HCT116 (cell line): ENCODE data around the gene NEURL3. TPM values are rescaled to one million over a fixed set of nuclear protein-coding genes. Genes with fewer than 3 reads are reported as not detected.

Experiments
- ATAC-seq: fragments of 200-7000 bp; cut with Tn5 transposase; 2 replicates; pipeline ENCODE4 v1.9.1; 2020; ENCODE audit warnings: mild to moderate bottlenecking, moderate library complexity
- BruUV-seq: library from RNA; stranded (reverse); fragments of 400-500 nt; replicated peaks from 2 replicates; lab custom pipeline; 2021; lab: Mats Ljungman, UMichigan
- CTCF ChIA-PET: fragments of 300-600 bp; sonication (Branson Sonifier 250); formaldehyde crosslinking; loops from one replicate; lab custom pipeline; 2021; ENCODE audit warnings: antibody characterized with exemption; lab: Charles Lee
- POLR2A ChIA-PET: fragments of 300-600, 350-600 bp; sonication (Branson Sonifier 250); formaldehyde crosslinking; loops from one replicate; lab custom pipeline; 2021; ENCODE audit warnings: antibody characterized with exemption; lab: Charles Lee
- RAD21 ChIA-PET, 2 experiments: fragments of 300-600 bp; sonication (Branson Sonifier 250); formaldehyde crosslinking; loops; one replicate each; lab custom pipeline; 2023; ENCODE audit warnings: low total read pairs in 2 of 2; ENCODE audit not compliant: uncharacterized antibody in 2 of 2, unreplicated experiment in 2 of 2, low non-redundant PET in 1 of 2; lab: Charles Lee
- DNase-seq: peaks from one replicate; pipeline ENCODE4 v3.0.0-alpha.2; 2010; ENCODE audit warnings: low read depth, low spot score
- H2AFZ ChIP-seq: fragments of 200-600 bp; shearing (Covaris generic), sonication (generic); 2 replicates; pipeline ENCODE4 v1.6.1; 2017; ENCODE audit warnings: low read depth, mixed run types, mixed read lengths, antibody characterized with exemption, low read length; ENCODE audit not compliant: poor library complexity, severe bottlenecking
- H3K27ac ChIP-seq: 2 replicates; pipeline ENCODE4 v1.5.1; 2012; ENCODE audit warnings: low read depth, low read length
- H3K27me3 ChIP-seq: fragments of 200-600 bp; sonication (generic); 2 replicates; pipeline ENCODE4 v1.6.1; 2016; ENCODE audit warnings: mixed run types, low read length, mixed read lengths; ENCODE audit not compliant: insufficient read depth
- H3K36me3 ChIP-seq, 2 experiments: fragments of 200-500 bp in 1 of 2; fragments of 200-600 bp in 1 of 2; sonication (Bioruptor generic) in 1 of 2; sonication (generic) in 1 of 2; 2 replicates each; pipeline versions ENCODE4 v1.5.1 to v1.6.1; 2014 to 2016; ENCODE audit warnings: low read length in 2 of 2, inconsistent platforms in 1 of 2, mixed read lengths in 1 of 2, mixed run types in 1 of 2; ENCODE audit not compliant: insufficient read depth in 2 of 2, control insufficient read depth in 1 of 2
- H3K4me1 ChIP-seq, 2 experiments: fragments of 200-600 bp in 1 of 2; sonication (generic) in 1 of 2; 2 replicates each; pipeline versions ENCODE4 v1.5.1 to v1.6.1; 2012 to 2017; ENCODE audit warnings: low read length in 2 of 2, inconsistent platforms in 1 of 2, mild to moderate bottlenecking in 1 of 2, mixed read lengths in 1 of 2, mixed run types in 1 of 2, moderate library complexity in 1 of 2; ENCODE audit not compliant: insufficient read depth in 2 of 2, control insufficient read depth in 1 of 2
- H3K4me2 ChIP-seq: fragments of 200-600 bp; sonication (generic); 2 replicates; pipeline ENCODE4 v1.6.1; 2017; ENCODE audit warnings: mixed run types, low read length, mixed read lengths
- H3K4me3 ChIP-seq, 2 experiments: fragments of 200-600 bp in 1 of 2; sonication (generic) in 1 of 2; replicated peaks in 1 of 2; 2 replicates each; pipeline ENCODE4 v1.5.1; 2011 to 2016; ENCODE audit warnings: low read length in 2 of 2, control low read depth in 1 of 2, low read depth in 1 of 2, mild to moderate bottlenecking in 1 of 2, mixed read lengths in 1 of 2, mixed run types in 1 of 2
- H3K79me2 ChIP-seq: fragments of 200-600 bp; sonication (generic); 2 replicates; pipeline ENCODE4 v1.6.1; 2017; ENCODE audit warnings: mild to moderate bottlenecking, mixed run types, low read length, moderate library complexity, mixed read lengths; ENCODE audit not compliant: insufficient read depth
- H3K9ac ChIP-seq: fragments of 200-600 bp; sonication (generic); 2 replicates; pipeline ENCODE4 v1.6.1; 2016; ENCODE audit warnings: low read length, mixed read lengths
- H3K9me2 ChIP-seq: fragments of 200-600 bp; sonication (generic), shearing (Covaris generic); 2 replicates; pipeline ENCODE4 v1.6.1; 2017; ENCODE audit warnings: mixed run types, mild to moderate bottlenecking, moderate library complexity; ENCODE audit not compliant: insufficient read depth
- H3K9me3 ChIP-seq, 2 experiments: fragments of 200-500 bp in 1 of 2; fragments of 200-600 bp in 1 of 2; sonication (Bioruptor generic) in 1 of 2; sonication (generic) in 1 of 2; 2 replicates each; pipeline ENCODE4 v1.6.1; 2014 to 2017; ENCODE audit warnings: low read length in 2 of 2, mixed read lengths in 2 of 2, inconsistent platforms in 1 of 2, low read depth in 1 of 2, mild to moderate bottlenecking in 1 of 2, mixed run types in 1 of 2, moderate library complexity in 1 of 2; ENCODE audit not compliant: control insufficient read depth in 1 of 2, insufficient read depth in 1 of 2
- H4K20me1 ChIP-seq: fragments of 200-600 bp; sonication (generic), shearing (Covaris generic); 2 replicates; pipeline ENCODE4 v1.6.1; 2017; ENCODE audit warnings: mixed run types, mild to moderate bottlenecking, moderate library complexity; ENCODE audit not compliant: insufficient read depth
- CBX3 ChIP-seq: IDR thresholded peaks from 2 replicates; pipeline ENCODE4 v1.6.1; 2012; ENCODE audit warnings: low read depth
- CEBPB ChIP-seq: IDR thresholded peaks from 2 replicates; pipeline ENCODE4 v1.6.1; 2012; ENCODE audit warnings: low read depth
- EGR1 ChIP-seq: IDR thresholded peaks from 2 replicates; pipeline ENCODE4 v1.6.1; 2012; ENCODE audit warnings: low read depth
- EZH2 ChIP-seq: fragments of 200-600 bp; sonication (generic); IDR thresholded peaks from 2 replicates; pipeline ENCODE4 v1.6.1; 2017; ENCODE audit warnings: antibody characterized with exemption, mixed run types
- EZH2phosphoT487 ChIP-seq: fragments of 200-600 bp; IDR thresholded peaks from 2 replicates; pipeline ENCODE4 v1.6.1; 2018; ENCODE audit warnings: antibody characterized with exemption, borderline replicate concordance
- FOSL1 ChIP-seq: IDR thresholded peaks from 2 replicates; pipeline ENCODE4 v1.6.1; 2012; ENCODE audit warnings: low read depth
- POLR2A ChIP-seq: IDR thresholded peaks from 2 replicates; pipeline ENCODE4 v1.7.0; 2011; ENCODE audit warnings: borderline replicate concordance; ENCODE audit not compliant: insufficient read depth, insufficient read length; ENCODE audit errors: extremely low read depth
- TCF7L2 ChIP-seq: IDR thresholded peaks from 2 replicates; pipeline ENCODE4 v1.7.0; 2011; ENCODE audit warnings: borderline replicate concordance, inconsistent platforms; ENCODE audit not compliant: insufficient read depth, insufficient read length; ENCODE audit errors: extremely low read depth
- ZBTB33 ChIP-seq: IDR thresholded peaks from 2 replicates; pipeline ENCODE4 v1.6.1; 2011; ENCODE audit warnings: mild to moderate bottlenecking, low read length, moderate library complexity; ENCODE audit not compliant: insufficient replicate concordance; ENCODE audit errors: extremely low read depth
- ZFX ChIP-seq: fragments of 450-650 bp; IDR thresholded peaks from 2 replicates; pipeline ENCODE4 v1.6.1; 2017
- ZNF274 ChIP-seq: fragments of 200-500 bp; sonication (Bioruptor generic); IDR thresholded peaks from 2 replicates; pipeline ENCODE4 v1.6.1; 2014; ENCODE audit warnings: mild to moderate bottlenecking, low read depth, low read length, inconsistent platforms
- intact Hi-C: fragments of 100-400 bp; cut with micrococcal nuclease; formaldehyde crosslinking; loops from 2 replicates; pipeline ENCODE4 v1.10.0; 2022
- total RNA-seq: library from RNA; stranded (reverse); gene quantifications from one replicate; pipeline ENCODE4 v1.2.1, GENCODE V29; 2021; ENCODE audit not compliant: unreplicated experiment
- TF ChIP-seq, protein P1 (sequence below): IDR thresholded peaks from 2 replicates; pipeline ENCODE4 v1.6.1; 2012

The NEURL3 gene
- total RNA-seq, 1 experiment from 2014 or later: not detected

GRCh38 chr2:96506016-96506906 lies 1.1 kb upstream of the NEURL3 start:
- H3K27me3 ChIP-seq: no peaks in the 10 kb centered on the region; the same call in 1 of the 2 replicates
- no peak overlapping the region for H3K9ac ChIP-seq
- no peak overlapping the region for H3K4me3 ChIP-seq
- ATAC-seq: no peak
- H3K9me3 ChIP-seq: no peaks in the 10 kb centered on the region
- peak overlapping the region; percentile 55 for H3K4me2 ChIP-seq
- POLR2A ChIA-PET: interaction anchor here (0.6 to 1.4 kb wide), 2 partner anchors 11 to 79 kb away, joined by 3 read pairs; no protein-coding TSS in a partner anchor
- no peak for DNase-seq
- no peak overlapping the region for H3K27ac ChIP-seq
- RAD21 ChIA-PET: no interaction called here
- no peaks in the 10 kb centered on the region for H4K20me1 ChIP-seq
- TF ChIP-seq CEBPB (no peak), EZH2 (no peak)
- TF ChIP-seq, protein P1, sequence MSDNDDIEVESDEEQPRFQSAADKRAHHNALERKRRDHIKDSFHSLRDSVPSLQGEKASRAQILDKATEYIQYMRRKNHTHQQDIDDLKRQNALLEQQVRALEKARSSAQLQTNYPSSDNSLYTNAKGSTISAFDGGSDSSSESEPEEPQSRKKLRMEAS: no peak
- H3K9me2 ChIP-seq: no peaks in the 10 kb centered on the region
- intact Hi-C loops: loop anchor here (5.0 kb wide), 2 partner anchors 169 to 234 kb away; partner anchors contain the start of gene NCAPH
- no TSS peak for BruUV-seq
- no peaks in the 10 kb centered on the region for H3K36me3 ChIP-seq
- H3K79me2 ChIP-seq: no peaks in the 10 kb centered on the region
- H2AFZ ChIP-seq: no peak overlapping the region
- CTCF ChIA-PET: interaction anchor here (1.1 to 2.8 kb wide), 2 partner anchors 10 to 98 kb away, joined by 3 to 9 read pairs; no protein-coding TSS in a partner anchor
- H3K4me1 ChIP-seq: peaks cover 17 to 57% of the 10 kb centered on the region in 2 experiments

DNA sequence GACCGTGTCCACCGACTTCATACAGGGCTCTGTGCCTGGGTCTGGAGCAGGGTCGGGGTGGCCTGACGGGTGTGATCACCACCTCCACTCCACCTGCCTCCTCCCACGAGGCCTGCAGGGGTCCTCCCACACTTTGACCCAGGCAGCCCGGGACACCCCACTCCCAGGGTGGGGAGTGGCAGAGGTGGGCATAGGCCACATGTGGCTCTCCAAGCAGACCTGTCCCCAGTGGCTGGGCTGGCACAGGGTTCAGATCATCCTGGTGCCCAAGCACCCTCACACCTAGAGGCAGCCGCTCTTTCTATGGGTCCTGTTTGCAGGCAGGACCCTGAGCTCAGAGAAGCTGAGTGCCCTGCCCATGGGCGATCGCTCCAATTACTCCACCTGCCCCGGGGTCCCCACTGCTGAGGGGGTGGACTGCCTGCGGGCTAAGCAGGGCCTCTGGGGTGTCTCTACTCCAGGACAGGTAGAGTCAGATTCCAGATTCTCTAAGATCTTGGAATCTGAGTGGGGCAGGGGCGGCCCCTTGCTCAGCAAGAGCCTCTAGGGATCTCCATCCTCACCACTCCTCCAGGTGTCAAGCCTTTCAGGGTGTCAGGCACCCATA lies 1.4 kb downstream of the NEURL3 start:
- no peak overlapping the region for H3K9ac ChIP-seq
- no peaks in the 10 kb centered on the region for H3K9me2 ChIP-seq
- TF ChIP-seq EZH2: no peak
- no peak for TF ChIP-seq EZH2phosphoT487
- no peak for TF ChIP-seq ZBTB33
- TF ChIP-seq POLR2A: no peak
- TF ChIP-seq ZNF274: no peak
- no peak for TF ChIP-seq TCF7L2
- no peak for TF ChIP-seq EGR1
- no peak for TF ChIP-seq CEBPB
- no peak for TF ChIP-seq FOSL1
- TF ChIP-seq CBX3: no peak
- no peak for TF ChIP-seq ZFX
- no peaks in the 10 kb centered on the region for H3K27me3 ChIP-seq
- H3K9me3 ChIP-seq: no peaks in the 10 kb centered on the region
- H3K4me3 ChIP-seq: no peak overlapping the region
- ATAC-seq (no peak), DNase-seq (no peak)
- H2AFZ ChIP-seq: no peak overlapping the region
- no peaks in the 10 kb centered on the region for H3K36me3 ChIP-seq
- H3K79me2 ChIP-seq: no peaks in the 10 kb centered on the region
- no TSS peak for BruUV-seq
- H3K4me2 ChIP-seq: no peak overlapping the region
- H4K20me1 ChIP-seq: no peaks in the 10 kb centered on the region
- intact Hi-C loops: no loop called here
- no peak overlapping the region for H3K27ac ChIP-seq
- peaks cover 17 to 44% of the 10 kb centered on the region in 2 experiments for H3K4me1 ChIP-seq
- ChIA-PET RAD21 (no interaction called here), CTCF (no interaction called here), POLR2A (no interaction called here)
